OCI-LY3 (cell line): ENCODE data around the gene XAGE2.
"Not testable (repeated sequence)": the region's sequence is repeated elsewhere in the genome, so short reads cannot be mapped to it uniquely, and the experiment has no call there.

ENCODE experiments used
- H2AFZ ChIP-seq: fragments of 200-600, 300-600 bp; shearing (Covaris generic); 2 replicates; pipeline ENCODE4 v1.6.0; 2014; ENCODE audit warnings: antibody characterized with exemption, low read depth, low read length
- H3K27ac ChIP-seq: fragments of 200-600, 300-600 bp; sonication (generic); 2 replicates; pipeline ENCODE4 v1.5.1; 2014; ENCODE audit warnings: mild to moderate bottlenecking, low read length, moderate library complexity, mixed read lengths
- H3K27me3 ChIP-seq: fragments of 200-600, 300-600 bp; sonication (generic); 2 replicates; pipeline ENCODE4 v1.6.1; 2014; ENCODE audit warnings: low read depth, low read length, mixed read lengths
- H3K36me3 ChIP-seq: fragments of 200-600, 300-600 bp; sonication (generic); replicated peaks from 2 replicates; pipeline ENCODE3; 2014; ENCODE audit warnings: low read depth, low read length, mixed read lengths
- H3K4me1 ChIP-seq: fragments of 300-600, 200-600 bp; sonication (generic); 2 replicates; pipeline ENCODE4 v1.6.1; 2014; ENCODE audit warnings: low read length, mixed read lengths
- H3K4me2 ChIP-seq: fragments of 200-600, 300-600 bp; sonication (generic); 2 replicates; pipeline ENCODE4 v1.6.1; 2014; ENCODE audit warnings: low read length, mixed read lengths
- H3K4me3 ChIP-seq: fragments of 300-600, 200-600 bp; sonication (generic); 2 replicates; pipeline ENCODE4 v1.5.1; 2014; ENCODE audit warnings: antibody characterized with exemption, mild to moderate bottlenecking, low read length, moderate library complexity
- H3K79me2 ChIP-seq: fragments of 300-600, 200-600 bp; shearing (Covaris generic); 2 replicates; pipeline ENCODE4 v1.6.1; 2014; ENCODE audit warnings: mild to moderate bottlenecking, low read length, mixed read lengths
- H3K9ac ChIP-seq: fragments of 300-600, 200-600 bp; shearing (Covaris generic); 2 replicates; pipeline ENCODE4 v1.6.0; 2014; ENCODE audit warnings: mild to moderate bottlenecking, low read length, moderate library complexity
- H3K9me3 ChIP-seq: fragments of 200-600, 300-600 bp; shearing (Covaris generic); 2 replicates; pipeline ENCODE4 v1.6.1; 2014; ENCODE audit warnings: low read length, mixed read lengths; ENCODE audit not compliant: insufficient read depth
- H4K20me1 ChIP-seq: fragments of 200-600, 300-600 bp; sonication (generic); 2 replicates; pipeline ENCODE4 v1.6.1; 2016; ENCODE audit warnings: low read length, mixed read lengths; ENCODE audit not compliant: insufficient read depth
- CTCF ChIP-seq: fragments of 200-600, 300-600 bp; sonication (generic); IDR thresholded peaks from 2 replicates; pipeline ENCODE4 v1.5.1; 2014; ENCODE audit warnings: antibody characterized with exemption, low read length, low read depth
- EZH2phosphoT487 ChIP-seq: fragments of 200-600 bp; shearing (Covaris generic); IDR thresholded peaks from 2 replicates; pipeline ENCODE4 v1.6.1; 2018; ENCODE audit warnings: antibody characterized with exemption, mixed run types, low read depth

Gene XAGE2, protein sequence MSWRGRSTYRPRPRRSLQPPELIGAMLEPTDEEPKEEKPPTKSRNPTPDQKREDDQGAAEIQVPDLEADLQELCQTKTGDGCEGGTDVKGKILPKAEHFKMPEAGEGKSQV

GRCh38 chrX:52368368-52369055 lies at the start of gene XAGE2:
Gene XAGE2 (plus strand): TSS chrX:52369021. CDS start chrX:52370015, 994 bp downstream.
- TF ChIP-seq CTCF = no peak
- no peak for TF ChIP-seq EZH2phosphoT487
- no peak within 1 kb of the TSS for H3K9ac ChIP-seq
- no peaks in the 10 kb centered on the region for H3K4me1 ChIP-seq
- H3K27me3 ChIP-seq = no peaks in the 10 kb centered on the region
- H3K36me3 ChIP-seq = no peaks in the 10 kb centered on the region
- H3K79me2 ChIP-seq = no peaks in the 10 kb centered on the region
- no peaks in the 10 kb centered on the region for H3K9me3 ChIP-seq
- no peak within 1 kb of the TSS for H3K4me2 ChIP-seq
- no peaks in the 10 kb centered on the region for H4K20me1 ChIP-seq
- no peak within 1 kb of the TSS for H3K27ac ChIP-seq
- H3K4me3 ChIP-seq = no peak within 1 kb of the TSS
- no peak within 1 kb of the TSS for H2AFZ ChIP-seq

- Histone ChIP-seq H3K27ac (no peak overlapping the region), H2AFZ (no peak overlapping the region), H3K9me3 (no peaks in the 10 kb centered on the region), H3K27me3 (no peaks in the 10 kb centered on the region), H4K20me1 (no peaks in the 10 kb centered on the region), H3K4me1 (no peaks in the 10 kb centered on the region), H3K36me3 (no peaks in the 10 kb centered on the region), H3K4me2 (no peak overlapping the region), H3K79me2 (no peaks in the 10 kb centered on the region), H3K4me3 (no peak overlapping the region), H3K9ac (no peak overlapping the region)
- TF ChIP-seq EZH2phosphoT487 (no peak), CTCF (no peak)
Measured at GRCh38 chrX:52337410-52337809, 31.4 kb upstream of the XAGE2 start.

DNA sequence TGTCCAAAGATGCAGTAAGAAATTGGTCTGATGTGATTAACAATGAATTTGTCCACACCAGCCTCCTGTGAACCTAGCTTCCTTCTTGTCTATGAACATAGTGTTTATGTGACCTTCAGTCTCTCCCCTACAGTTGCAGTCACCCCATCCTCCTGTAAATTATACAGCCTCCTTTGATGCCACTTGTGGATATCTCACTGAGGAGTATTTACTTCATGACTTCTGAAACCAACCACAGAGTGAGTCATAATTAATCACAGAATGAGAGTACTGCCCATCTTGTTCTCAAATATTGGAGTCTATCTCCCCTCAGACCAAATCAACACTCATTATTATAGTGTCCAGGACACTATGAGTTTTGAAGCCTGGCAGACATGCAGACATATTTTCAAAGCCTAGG lies 27.3 kb upstream of the XAGE2 start:
- Histone ChIP-seq H3K36me3 (no peaks in the 10 kb centered on the region), H3K4me2 (no peak overlapping the region), H2AFZ (no peak overlapping the region), H3K4me1 (no peaks in the 10 kb centered on the region), H3K27ac (no peak overlapping the region), H3K27me3 (no peaks in the 10 kb centered on the region), H3K79me2 (no peaks in the 10 kb centered on the region), H3K4me3 (no peak overlapping the region), H3K9me3 (no peaks in the 10 kb centered on the region), H4K20me1 (no peaks in the 10 kb centered on the region), H3K9ac (no peak overlapping the region)
- TF ChIP-seq CTCF = no peak

DNA sequence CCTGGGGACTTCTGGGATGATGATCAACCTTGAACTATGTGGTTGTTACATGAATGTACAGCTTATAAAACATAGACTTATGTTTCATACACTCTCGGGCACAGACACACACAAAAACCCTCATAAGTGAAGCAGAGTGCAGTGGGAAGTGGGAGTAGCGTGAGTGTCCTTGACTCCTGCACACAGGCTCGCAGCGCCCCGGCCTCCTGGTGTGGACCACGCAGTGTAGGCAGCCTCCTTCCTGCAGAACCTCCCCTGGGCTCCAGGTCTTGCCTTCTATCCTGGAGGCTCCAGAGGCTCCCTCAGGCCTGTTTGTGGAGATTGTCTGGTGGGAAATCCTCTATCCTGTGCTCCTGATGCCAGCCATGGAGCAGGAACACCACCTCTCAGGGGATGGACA lies 25.7 kb upstream of the XAGE2 start:
- H3K79me2 ChIP-seq, H2AFZ ChIP-seq, H3K27ac ChIP-seq, H3K4me1 ChIP-seq, H3K27me3 ChIP-seq, H3K4me3 ChIP-seq, H3K4me2 ChIP-seq, H3K9me3 ChIP-seq, H4K20me1 ChIP-seq, H3K9ac ChIP-seq, H3K36me3 ChIP-seq: not testable (repeated sequence)
